ENCODE measurements around the gene TTYH2.

Gene TTYH2

GRCh38 chr17:74216505-74216904 lies 3.1 kb downstream of the TTYH2 start:
- no peak for DNase-seq

DNA sequence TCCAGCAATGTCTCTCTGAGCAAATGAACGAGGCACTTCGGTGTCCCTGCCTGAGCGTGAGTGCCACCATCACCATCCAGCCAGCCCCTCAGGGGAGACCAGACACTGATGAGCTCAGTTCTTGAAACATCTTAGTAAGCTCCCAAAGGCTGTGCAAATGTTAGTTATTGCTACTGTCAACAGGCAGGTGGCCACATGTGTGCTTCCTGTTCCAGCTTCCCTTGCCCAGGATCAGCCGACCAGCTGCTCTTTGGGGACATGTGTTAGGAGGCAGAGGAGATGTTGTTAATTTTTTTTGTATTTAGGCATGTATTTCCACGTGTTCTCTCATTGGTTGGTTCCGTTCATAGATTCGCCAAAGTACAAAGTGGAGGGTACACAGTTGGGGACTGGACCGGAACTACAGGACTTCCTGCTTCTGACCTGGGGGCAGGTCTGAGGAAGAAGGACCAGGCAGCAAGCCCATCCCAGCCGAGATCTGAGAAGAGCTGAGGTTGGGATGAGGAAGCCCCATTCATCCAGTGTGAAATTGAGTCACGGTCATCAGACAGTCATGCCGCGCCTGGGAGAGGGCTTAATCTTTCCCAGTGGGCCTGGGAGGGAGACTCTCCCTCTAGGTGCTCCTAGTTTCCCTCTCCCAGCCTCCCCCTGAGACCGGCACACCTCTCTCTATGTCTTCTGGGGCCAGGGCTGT lies 3.8 kb downstream of the TTYH2 start:
- no peak for DNase-seq

- no peak for DNase-seq
Observed at GRCh38 chr17:74217888-74218287, 4.5 kb downstream of the TTYH2 start.

- no peak for DNase-seq
Observed at GRCh38 chr17:74218436-74218835, 5.1 kb downstream of the TTYH2 start.

DNA sequence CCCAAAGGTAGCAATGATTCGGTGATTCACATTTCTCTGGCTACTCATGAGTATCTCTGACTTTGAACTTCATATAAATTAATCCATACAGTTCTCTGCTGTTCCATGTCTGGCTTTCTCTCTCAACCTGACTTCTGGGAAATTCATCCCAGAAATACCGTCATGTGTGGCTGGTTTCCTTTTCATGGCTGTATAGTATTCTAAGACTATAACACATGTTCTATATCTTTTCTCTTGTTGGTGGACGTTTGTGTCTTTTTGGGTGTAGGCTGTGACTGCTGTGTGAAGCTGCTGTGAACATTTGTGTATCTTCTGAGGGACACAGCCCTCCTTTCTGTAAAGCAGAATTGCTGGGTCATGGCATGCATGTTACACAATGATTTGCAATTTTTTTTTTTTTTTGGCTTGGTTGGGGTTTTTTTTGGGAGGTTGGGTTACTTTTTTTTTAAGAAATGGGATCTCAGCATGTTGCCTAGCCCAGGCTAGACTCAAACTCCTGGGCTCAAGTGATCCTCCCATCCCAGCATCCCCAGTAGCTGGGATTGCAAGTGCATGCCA lies 6.3 kb downstream of the TTYH2 start:
- no peak for DNase-seq

DNA sequence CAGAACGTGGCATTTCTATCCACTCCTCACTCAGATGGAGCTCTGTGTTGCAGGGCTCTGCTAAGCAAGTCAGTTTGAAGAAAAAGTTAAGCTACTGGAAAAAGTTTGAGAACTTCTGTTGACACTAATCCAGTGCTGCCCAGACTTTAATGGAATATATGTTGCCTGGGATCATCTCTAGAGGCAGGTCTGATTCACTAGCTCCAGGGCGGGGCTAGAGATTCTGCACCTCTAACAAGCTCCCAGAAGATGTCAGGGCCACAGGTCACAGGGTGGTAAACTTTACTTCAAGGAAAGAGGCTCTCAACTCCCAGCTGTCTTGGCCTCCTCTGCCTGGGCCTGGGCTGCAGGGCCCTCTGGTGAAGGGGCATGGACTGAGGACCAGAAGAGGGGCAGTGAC lies 6.8 kb downstream of the TTYH2 start:
- no peak for DNase-seq

GRCh38 chr17:74220946-74221818 lies 7.8 kb downstream of the TTYH2 start:
- DNase-seq = no peak

DNA sequence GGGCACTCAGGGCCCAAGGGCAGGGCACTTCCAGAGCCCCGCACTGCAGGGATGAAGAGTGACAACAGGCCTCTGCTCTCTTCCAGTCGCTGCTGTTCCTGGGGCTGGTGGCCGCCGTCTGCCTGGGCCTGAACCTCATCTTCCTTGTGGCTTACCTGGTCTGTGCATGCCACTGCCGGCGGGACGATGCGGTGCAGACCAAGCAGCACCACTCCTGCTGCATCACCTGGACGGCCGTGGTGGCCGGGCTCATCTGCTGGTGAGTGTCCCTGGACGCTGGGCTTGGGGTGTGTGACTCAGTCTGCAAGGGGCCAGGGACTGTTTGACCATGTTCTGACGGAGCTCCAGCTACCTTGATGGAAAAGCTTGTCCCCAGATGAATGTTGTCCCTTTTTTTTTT lies 9.0 kb downstream of the TTYH2 start:
- DNase-seq = no peak

DNA sequence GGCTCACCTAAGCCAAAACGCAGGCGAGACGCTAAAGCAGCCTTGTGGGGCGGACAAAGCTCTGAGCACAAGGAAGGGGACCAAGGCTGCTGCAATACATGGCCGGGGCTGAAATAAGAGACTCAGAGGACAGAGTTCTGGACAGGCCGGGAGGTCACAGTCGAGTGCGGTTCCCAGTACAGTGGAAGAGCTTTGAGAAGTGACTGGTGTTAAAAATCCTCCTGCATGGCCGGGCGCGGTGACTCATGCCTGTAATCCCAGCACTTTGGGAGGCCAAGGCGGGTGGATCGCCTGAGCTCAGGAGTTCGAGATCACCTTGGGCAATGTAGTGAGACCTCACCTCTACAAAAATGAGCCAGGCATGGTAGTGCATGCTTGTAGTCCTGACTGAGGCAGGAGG lies 10.5 kb downstream of the TTYH2 start:
- DNase-seq = no peak

GRCh38 chr17:74224959-74225725 lies 11.8 kb downstream of the TTYH2 start:
- no peak for DNase-seq

- no peak for DNase-seq
Observed at GRCh38 chr17:74226252-74226651, 12.9 kb downstream of the TTYH2 start.

- no peak for DNase-seq
Observed at GRCh38 chr17:74227271-74228080, 14.1 kb downstream of the TTYH2 start.

DNA sequence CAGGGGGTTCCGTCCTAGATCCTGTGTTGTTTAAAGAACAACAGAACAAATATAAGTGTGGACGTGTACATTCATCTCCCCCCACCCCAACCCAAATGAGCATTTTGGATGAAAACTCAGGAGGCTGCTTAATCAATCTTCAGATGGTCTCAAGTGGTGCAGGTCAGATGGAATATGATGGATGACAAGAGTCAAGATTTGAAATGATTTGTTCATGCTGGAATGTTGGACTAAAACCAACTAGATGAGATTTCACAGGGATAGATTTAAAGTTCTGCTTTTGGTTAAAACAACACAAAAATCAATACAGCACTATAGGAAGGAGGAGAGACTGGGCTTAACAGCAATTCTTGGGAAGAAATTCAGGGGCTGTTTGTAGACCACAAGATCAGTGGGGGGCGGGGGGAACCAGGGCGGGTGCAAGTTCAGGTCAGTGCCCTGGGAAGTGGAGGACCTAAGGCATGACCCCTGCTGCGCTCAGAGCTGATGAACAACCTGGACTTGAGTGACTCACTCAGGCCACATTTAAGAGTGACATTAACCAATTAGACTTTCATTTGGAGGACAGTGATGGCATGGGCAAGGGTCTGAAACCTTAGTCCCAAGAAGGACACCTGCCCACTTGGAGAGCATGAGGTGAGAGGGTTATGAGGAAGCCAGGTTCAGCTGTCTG lies 15.1 kb downstream of the TTYH2 start:
- no peak for DNase-seq

DNA sequence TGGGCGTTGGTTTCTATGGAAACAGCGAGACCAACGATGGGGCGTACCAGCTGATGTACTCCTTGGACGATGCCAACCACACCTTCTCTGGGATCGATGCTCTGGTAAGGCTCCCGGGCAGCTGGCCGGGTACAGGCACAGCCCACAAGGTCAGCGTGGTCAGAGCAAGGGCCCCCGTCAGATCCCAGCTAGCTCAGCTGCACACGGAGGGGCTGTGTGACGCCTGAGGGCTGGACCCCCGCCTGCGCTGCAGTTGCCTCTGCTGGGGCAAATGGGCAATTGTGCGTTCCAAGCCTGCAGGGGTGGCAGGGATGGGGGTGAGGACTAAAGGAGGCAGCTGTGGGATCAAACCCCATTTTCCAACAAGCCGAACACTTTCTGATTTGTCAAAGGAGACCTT lies 17.5 kb downstream of the TTYH2 start:
- no peak for DNase-seq

DNA sequence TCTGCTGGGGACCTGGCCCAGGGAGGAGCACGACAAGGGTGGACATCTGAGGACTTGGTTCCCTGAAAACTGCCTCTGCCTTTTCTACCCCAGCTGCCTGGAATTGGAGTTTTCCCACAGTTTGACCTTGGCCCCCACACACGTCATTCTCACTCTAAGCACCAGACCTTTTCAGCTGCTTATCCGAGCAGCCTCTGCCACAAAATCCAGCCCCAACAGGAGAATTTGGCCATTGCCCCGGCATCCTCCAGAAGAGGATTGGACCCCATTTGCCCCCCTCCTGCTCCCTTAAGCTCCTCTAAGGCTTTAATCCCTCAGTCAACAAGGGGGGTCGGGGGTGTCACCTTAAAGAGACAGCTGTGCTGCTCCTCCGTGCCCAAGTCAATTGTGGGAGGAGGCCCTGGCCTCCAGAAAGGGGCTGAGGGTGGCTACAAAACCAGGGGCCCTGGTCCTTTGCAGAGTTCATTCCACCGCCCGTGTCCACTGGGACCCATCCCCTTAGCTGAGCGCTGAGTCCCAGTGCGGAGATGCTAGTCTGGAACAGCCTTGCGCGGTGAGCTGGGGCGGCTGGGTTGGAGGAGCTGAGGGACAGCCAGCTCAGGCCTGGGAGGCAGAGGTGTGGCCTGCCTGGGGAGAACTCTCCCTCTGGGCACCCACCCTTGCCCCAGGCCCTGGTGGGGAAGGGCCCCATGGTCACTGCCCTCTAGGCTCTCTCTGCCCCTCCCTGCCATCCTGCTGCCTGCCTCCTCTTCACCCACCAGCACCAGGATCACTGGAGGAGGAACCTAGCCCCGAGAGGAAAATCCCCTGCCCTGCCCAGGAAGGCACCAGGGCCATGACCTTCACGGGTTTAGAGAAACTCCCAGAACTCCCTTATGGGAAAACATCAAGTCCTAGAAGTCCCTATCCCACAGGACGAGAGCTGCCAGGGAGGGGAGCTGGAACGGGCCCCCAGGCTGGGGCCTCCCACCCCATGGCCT lies 18.8 kb downstream of the TTYH2 start:
- no peak for DNase-seq

DNA sequence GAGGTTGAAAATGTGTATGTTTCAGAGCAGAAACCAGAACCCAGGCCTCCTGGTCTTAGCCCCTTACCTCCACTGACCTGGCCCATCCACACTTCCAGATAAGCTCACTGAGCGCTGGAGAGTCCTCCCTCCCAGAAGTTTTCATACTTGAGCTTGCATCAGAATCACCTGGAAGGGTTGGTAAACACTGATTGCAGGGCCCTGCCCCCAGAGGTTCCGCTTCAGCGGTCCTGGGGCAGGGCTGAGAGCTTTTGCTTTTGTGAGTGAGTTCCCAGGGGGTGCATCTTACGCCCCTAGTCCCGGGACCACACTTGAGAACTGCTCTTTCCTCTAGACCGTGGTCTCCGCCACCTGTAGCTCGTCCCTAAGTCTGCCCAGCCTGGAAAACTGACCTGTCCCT lies 20.6 kb downstream of the TTYH2 start:
- no peak for DNase-seq

GRCh38 chr17:74234486-74234885 lies 21.1 kb downstream of the TTYH2 start:
- DNase-seq = no peak

GRCh38 chr17:74235040-74235581 lies 21.7 kb downstream of the TTYH2 start:
- no peak for DNase-seq

DNA sequence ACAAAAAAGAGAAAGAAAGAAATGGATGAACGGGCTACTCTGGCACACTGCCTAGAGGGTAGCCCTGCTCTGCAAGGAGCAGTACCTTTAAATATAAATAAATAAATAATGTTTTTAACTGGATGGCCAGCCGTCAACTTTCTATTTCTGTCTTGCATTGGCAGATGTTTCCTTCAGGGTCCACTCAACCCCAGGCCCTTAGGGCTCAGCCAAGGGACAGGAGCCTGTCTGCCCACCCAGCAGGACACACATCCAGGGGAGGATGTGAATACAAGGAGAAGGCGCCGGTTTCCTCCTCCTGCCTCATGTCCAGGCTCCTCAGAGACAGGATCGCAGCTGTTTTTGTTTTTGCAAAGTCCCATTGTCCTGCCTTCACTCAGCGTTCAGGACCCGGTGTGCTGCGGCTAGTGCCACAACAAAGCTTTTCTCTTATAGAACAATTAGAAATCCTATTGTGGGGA lies 22.6 kb downstream of the TTYH2 start:
- DNase-seq = no peak

- no peak for DNase-seq
Observed at GRCh38 chr17:74237321-74237720, 23.9 kb downstream of the TTYH2 start.

All from CD4-positive, alpha-beta T cell treated with Interferon gamma for 1 hour (primary cell).